GM04503 (cell line): Measurements from ENCODE around the gene ZNF90.
"Not testable (repeated sequence)": the region's sequence is repeated elsewhere in the genome, so short reads cannot be mapped to it uniquely, and the experiment has no call there.

Source experiments
- DNase-seq: peaks from one replicate; pipeline ENCODE4 v3.0.0-alpha.2; 2012; ENCODE audit warnings: low read depth

ZNF90 gene

GRCh38 chr19:20077791-20078463, at the start of gene ZNF90:
Gene ZNF90, plus strand, starts transcription at chr19:20078000. Its CDS starts 133 bp downstream, at chr19:20078133.
- DNase-seq, result peak; percentile 80

- DNase-seq, result no peak
Measured at GRCh38 chr19:20028611-20029010, 49.2 kb upstream of the ZNF90 start.

GRCh38 chr19:20035935-20036334, 41.9 kb upstream of the ZNF90 start:
- no peak for DNase-seq

- DNase-seq, result no peak
Measured at GRCh38 chr19:20038358-20039202, 39.2 kb upstream of the ZNF90 start.

- peak; percentile 74 for DNase-seq
Measured at GRCh38 chr19:20039203-20039723, 38.5 kb upstream of the ZNF90 start, which contains the start of gene ZNF682. Gene ZNF682, minus strand, starts transcription at chr19:20039505. Its CDS starts 160 bp downstream, at chr19:20039345.

- DNase-seq, result no peak
Measured at GRCh38 chr19:20044663-20045062, 33.1 kb upstream of the ZNF90 start.

GRCh38 chr19:20045742-20046141, 32.1 kb upstream of the ZNF90 start:
- DNase-seq, result not testable (repeated sequence)

- peak; percentile 92 for DNase-seq
Measured at GRCh38 chr19:20051841-20052768, 25.7 kb upstream of the ZNF90 start.

- DNase-seq, result not testable (repeated sequence)
Measured at GRCh38 chr19:20058738-20059137, 19.1 kb upstream of the ZNF90 start.

GRCh38 chr19:20060282-20060681, 17.5 kb upstream of the ZNF90 start:
- DNase-seq, result no peak

GRCh38 chr19:20066861-20067260, 10.9 kb upstream of the ZNF90 start:
- no peak for DNase-seq

- DNase-seq, result no peak
Measured at GRCh38 chr19:20067943-20068342, 9.9 kb upstream of the ZNF90 start.

GRCh38 chr19:20068559-20068958, 9.2 kb upstream of the ZNF90 start:
- not testable (repeated sequence) for DNase-seq

- no peak for DNase-seq
Measured at GRCh38 chr19:20070691-20071090, 7.1 kb upstream of the ZNF90 start.

- DNase-seq, result no peak
Measured at GRCh38 chr19:20072936-20073335, 4.9 kb upstream of the ZNF90 start.

GRCh38 chr19:20078581-20079031, 806 bp downstream of the ZNF90 start:
- peak; percentile 3 for DNase-seq

- no peak for DNase-seq
Measured at GRCh38 chr19:20079476-20079875, 1.7 kb downstream of the ZNF90 start.

GRCh38 chr19:20080656-20081055, 2.9 kb downstream of the ZNF90 start:
- DNase-seq, result no peak

- not testable (repeated sequence) for DNase-seq
Measured at GRCh38 chr19:20082232-20082833, 4.5 kb downstream of the ZNF90 start.

GRCh38 chr19:20082876-20083275, 5.1 kb downstream of the ZNF90 start:
- DNase-seq, result not testable (repeated sequence)

- DNase-seq, result no peak
Measured at GRCh38 chr19:20102097-20102496, 24.3 kb downstream of the ZNF90 start.
